Activated CD8-positive, alpha-beta memory T cell treated with anti-CD3 and anti-CD28 coated beads for 24 hours (primary cell): Measurements from ENCODE around the gene BLM.
A peak's percentile ranks its signal among the peaks of the same experiment; 100 is the strongest.
"Not testable (repeated sequence)": the region's sequence is repeated elsewhere in the genome, so short reads cannot be mapped to it uniquely, and the experiment has no call there.

ENCODE experiments used
- DNase-seq: peaks from one replicate; pipeline ENCODE4 v3.0.0-alpha.2; 2020

BLM gene

DNA sequence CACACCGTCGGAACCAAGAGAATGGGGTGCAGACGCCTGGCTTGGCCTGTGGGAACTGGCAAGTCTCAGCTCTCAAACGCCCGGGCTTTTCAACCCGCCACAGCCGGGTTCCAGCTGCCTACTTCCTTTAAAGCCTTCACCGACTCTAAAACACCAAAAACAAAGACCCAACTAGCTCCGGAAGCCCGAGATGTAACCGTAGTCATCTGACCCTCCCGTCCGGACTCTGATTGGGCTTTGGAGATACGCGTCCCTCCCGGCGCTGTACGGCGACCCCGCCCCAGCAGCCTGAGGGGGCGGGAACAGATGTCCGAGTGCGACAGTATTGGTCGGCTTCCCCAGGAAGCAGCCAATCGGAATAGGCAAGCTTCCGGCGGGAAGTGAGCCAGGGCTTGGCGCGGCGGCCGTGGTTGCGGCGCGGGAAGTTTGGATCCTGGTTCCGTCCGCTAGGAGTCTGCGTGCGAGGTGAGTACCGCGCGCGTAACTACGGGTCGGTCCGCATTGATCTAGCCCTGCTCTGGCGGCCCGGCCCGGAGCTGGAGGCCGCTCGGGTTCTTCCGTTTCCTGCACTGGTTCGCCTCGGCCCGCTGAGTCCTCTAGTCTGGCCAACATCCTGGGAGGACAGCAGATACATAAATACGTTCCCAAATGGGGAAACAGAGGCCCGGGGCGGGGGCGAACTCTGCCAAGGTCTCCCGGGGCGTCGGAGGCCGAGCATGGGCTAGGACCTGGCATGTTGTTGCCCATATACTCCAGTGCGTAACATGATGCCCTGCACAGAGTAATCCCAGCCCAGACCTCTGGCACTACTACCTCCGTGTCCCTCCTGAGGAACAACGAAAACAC lies at the start of gene BLM:
BLM (plus strand) TSS at position 371 of the 846 bp plus-strand sequence. CDS start 30,047 bp downstream, outside the sequence.
- peak; percentile 94 for DNase-seq

- DNase-seq, result not testable (repeated sequence)
Measured at GRCh38 chr15:90667755-90668345, 49.3 kb upstream of the BLM start.

DNA sequence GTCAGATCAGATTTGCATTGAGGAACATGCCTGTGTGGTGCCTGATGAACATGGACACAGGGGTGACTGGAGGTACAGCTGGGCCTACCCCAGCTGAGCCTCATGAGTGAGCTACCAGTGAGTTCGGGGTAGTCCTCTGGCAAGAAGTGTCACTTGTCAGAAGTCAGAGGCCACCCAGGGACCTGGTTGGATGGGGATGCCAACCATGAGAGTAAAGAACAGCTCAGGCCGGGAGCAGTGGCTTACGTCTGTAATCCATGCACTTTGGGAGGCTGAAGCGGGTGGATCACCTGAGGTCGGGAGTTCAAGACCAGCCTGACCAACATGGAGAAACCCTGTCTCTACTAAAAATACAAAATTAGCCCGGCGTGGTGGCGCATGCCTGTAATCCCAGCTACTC lies 46.5 kb upstream of the BLM start:
- not testable (repeated sequence) for DNase-seq

GRCh38 chr15:90671216-90671615 lies 45.9 kb upstream of the BLM start:
- DNase-seq, result no peak

GRCh38 chr15:90673357-90673756 lies 43.8 kb upstream of the BLM start:
- not testable (repeated sequence) for DNase-seq

- no peak for DNase-seq
Measured at GRCh38 chr15:90674476-90674875, 42.7 kb upstream of the BLM start.

DNA sequence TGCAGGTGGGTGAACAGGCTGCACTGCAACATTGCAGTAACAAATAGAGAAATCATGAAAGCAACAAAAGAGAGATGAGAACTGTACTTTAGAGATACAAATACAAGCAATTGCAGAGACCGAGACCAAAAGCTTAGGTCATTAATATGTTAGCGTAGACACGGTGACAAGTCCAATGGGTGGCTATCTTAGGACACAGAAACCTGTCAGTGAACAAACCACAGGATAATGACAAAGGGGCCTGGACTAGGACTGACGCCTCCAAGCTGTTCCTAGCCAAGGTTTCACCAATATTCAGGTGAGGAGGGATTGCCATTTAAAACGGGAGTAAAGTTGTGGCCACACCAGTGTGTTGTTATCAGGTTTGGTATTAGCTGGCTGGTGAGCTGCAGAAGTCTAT lies 41.7 kb upstream of the BLM start:
- DNase-seq, result no peak

GRCh38 chr15:90677807-90678790 lies 39.0 kb upstream of the BLM start:
- no peak for DNase-seq

DNA sequence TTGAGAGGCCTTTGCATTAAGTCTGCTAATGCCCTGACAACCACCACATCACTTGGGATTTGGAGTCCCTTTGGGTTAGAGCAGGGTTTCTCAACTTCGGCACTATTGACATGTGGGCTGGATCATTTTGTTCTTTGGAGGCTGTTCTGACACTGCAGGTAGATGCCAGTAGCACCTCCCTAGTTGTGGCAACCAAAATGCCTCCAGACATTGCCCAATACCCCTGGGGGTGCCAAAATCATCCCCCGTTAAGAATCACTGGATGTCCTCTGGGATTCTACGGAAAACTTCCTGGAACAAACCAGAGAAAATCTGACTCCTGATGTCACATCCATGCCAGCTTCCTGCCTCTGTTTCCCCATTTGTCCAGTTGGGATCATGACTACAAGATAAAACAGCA lies 37.2 kb upstream of the BLM start:
- DNase-seq, result no peak

DNA sequence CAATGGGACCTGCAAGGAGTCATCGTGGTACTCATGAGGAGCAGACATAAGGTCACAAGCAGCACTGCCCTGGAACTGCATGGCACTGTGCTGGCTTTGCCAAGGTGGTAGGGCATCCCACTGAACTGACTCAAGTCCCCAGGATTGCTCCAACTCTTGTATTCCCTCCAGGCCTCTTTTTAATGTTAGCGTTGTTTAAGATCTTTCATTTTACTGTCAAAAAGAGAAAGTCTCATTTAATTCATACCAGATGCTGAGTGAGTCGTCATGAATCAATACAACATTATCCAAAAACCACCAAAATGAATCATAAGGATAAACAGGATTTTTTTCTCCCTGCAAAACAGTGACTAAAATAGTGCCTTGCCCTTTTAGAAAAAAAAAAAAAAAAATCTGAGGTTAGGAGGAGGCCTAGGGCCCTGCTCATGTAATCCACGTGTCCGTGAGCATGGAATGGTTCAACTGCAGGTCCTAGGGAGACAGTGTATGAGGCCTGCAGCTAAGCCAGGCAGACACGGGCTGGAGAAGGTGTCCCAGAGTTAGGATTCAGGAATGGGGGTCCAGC lies 36.7 kb upstream of the BLM start:
- DNase-seq, result no peak

DNA sequence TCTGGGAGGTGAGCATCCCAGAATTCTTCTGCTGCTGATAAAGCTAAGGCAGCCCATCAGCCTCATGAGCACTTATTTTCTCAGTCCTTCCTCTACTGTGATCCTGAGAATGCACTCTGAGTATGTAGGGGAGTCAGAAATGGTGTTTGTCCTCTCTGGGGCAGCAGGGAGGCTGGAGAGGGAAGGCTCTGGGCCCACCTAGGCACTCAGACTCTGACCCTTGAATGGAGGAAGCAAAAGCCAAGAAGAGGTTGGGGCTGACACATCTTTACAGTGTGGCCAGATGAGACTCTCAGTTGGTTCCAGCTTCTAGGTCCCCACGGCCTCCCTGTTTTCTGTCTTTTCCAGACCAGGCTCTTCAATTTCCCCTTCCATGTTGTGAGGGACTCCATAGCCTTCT lies 36.1 kb upstream of the BLM start:
- no peak for DNase-seq

DNA sequence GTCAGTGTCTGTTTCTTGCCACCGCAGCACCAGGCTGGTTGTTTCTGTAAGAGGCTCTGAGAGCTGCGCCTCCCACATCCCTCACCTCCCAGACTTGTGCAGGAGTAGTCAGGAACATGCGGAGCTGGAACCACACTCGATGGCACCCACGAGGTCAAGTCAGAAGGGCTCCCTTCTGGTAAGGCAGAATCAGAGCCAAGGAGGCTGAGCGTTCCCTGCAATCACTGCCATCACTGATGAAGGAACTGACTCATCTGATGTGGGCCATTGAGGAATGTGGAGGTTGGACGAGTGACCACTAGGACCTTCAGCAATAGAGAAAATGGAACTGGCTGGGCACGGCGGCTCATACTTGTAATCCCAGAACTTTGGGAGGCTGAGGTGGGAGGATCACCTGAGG lies 35.7 kb upstream of the BLM start:
- no peak for DNase-seq

GRCh38 chr15:90683371-90683770 lies 33.8 kb upstream of the BLM start:
- no peak for DNase-seq

GRCh38 chr15:90683876-90684275 lies 33.3 kb upstream of the BLM start:
- DNase-seq, result no peak

GRCh38 chr15:90684281-90684680 lies 32.9 kb upstream of the BLM start:
- no peak for DNase-seq

DNA sequence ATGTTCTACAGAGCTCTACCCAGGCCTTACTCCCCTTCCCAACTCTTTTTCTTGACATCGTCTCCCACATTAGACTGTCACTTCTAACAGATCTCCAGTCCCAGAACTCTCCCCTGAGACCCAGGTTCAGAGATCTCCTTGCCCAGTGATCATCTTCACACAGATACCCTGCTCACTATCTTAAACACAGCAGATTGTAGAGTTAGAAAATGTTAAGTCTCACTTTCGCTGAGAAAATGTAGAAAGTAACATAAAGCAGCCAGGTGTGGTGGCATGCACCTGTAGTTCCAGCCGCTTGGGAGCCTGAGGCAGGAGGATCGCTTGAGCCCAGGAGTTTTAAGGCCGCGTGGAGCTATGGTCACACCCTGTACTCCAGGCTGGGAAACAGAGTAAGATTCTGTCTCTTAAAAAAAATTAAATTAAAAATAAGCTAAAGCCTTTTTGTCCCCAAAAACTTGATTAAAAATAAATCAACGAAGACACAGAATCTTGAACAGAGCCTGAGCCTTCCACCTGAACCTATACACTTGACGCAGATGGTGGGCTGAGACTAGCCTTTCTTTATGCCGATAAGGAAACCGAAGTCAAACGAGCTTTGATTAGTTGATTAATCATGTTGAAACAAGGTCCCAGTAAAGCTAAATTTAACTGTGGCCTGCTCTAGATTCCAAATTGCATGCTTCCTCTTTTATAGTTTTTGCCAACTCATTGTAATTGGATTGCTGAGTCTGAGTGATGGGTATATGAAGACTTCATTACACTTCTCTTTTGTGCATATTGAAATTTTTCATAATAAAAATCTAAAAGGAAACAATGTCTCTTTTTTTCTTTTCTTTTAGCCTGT lies 31.3 kb upstream of the BLM start:
- no peak for DNase-seq

GRCh38 chr15:90686435-90687218 lies 30.5 kb upstream of the BLM start:
- no peak for DNase-seq

GRCh38 chr15:90689326-90689961 lies 27.7 kb upstream of the BLM start:
- DNase-seq, result not testable (repeated sequence)

DNA sequence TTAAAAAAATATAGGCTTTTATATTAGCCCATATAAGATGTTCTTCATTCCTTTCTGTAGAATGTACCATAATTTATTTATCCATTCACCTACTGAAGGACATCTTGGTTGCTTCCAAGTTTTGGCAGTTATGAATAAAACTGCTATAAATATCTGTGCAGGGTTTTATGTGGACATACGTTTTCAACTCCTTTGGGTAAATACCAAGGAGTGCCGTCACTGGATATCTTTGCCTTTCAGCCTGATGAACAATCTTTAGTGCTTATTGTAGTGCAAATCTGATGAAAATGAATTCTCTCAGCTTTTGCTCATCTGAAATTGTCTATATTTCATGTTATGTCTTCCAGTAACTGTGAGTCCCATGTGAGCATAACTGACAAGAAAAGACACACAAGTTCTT lies 26.6 kb upstream of the BLM start:
- no peak for DNase-seq

GRCh38 chr15:90691369-90691768 lies 25.8 kb upstream of the BLM start:
- no peak for DNase-seq
